WI38 (cell line): ENCODE data around the gene LOXHD1.

Experiments
- H3K4me3 ChIP-seq: 2 replicates; pipeline ENCODE4 v1.5.1; 2011; ENCODE audit warnings: low read depth, mild to moderate bottlenecking, control low read depth, low read length
- CTCF ChIP-seq: IDR thresholded peaks from 2 replicates; pipeline ENCODE4 v1.5.1; 2012; ENCODE audit warnings: low read depth, mild to moderate bottlenecking, control low read depth, low read length

The LOXHD1 gene

GRCh38 chr18:46591783-46592391 lies 65.1 kb downstream of the LOXHD1 start:
- TF ChIP-seq CTCF = no peak
- H3K4me3 ChIP-seq = no peak overlapping the region

- no peak for TF ChIP-seq CTCF
- no peak overlapping the region for H3K4me3 ChIP-seq
Measured at GRCh38 chr18:46590103-46590502, 66.9 kb downstream of the LOXHD1 start.

GRCh38 chr18:46588971-46589660 lies 67.9 kb downstream of the LOXHD1 start:
- H3K4me3 ChIP-seq = no peak overlapping the region
- no peak for TF ChIP-seq CTCF

- no peak overlapping the region for H3K4me3 ChIP-seq
- no peak for TF ChIP-seq CTCF
Measured at GRCh38 chr18:46587600-46587999, 69.4 kb downstream of the LOXHD1 start.

GRCh38 chr18:46583711-46584110 lies 73.3 kb downstream of the LOXHD1 start:
- TF ChIP-seq CTCF = no peak
- H3K4me3 ChIP-seq = no peak overlapping the region

GRCh38 chr18:46581648-46582047 lies 75.4 kb downstream of the LOXHD1 start:
- no peak overlapping the region for H3K4me3 ChIP-seq
- TF ChIP-seq CTCF = no peak

- no peak overlapping the region for H3K4me3 ChIP-seq
- TF ChIP-seq CTCF = no peak
Measured at GRCh38 chr18:46578987-46579386, 78.0 kb downstream of the LOXHD1 start.
